ENCODE results near the gene TBL1XR1. TPM values are rescaled to one million over a fixed set of nuclear protein-coding genes. Genes with fewer than 3 reads are reported as not detected.

The TBL1XR1 gene
- total RNA-seq, 1 experiment from 2014 or later = 77.6 TPM

DNA sequence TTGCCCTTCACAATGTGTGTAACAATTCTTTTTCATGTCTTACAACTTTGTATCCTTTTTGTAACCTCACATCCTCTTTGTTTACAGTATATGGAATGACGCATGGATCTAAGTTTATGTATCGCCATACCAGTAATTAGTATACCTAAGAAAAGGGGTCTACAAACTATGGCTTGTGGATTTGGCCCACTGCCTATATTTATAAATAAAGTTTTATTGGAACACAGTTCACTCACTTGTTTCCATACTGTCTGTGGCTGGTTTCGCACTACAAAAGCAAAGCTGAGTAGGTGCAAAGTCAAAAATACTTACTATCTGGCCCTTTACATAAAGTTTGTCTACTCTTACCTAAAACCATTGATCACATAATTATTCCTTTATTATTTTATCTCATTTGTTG, 226.5 kb downstream of the TBL1XR1 start:
- no TSS peak for BruUV-seq (replicated peaks)
- POLR2A ChIA-PET (ENCODE audit: unreplicated experiment) = no interaction called here
- Histone ChIP-seq H3K79me2 (ENCODE audit: low read length) (no peaks in the 10 kb centered on the region), H3K9me2 (replicated peaks; ENCODE audit: low read length) (no peaks in the 10 kb centered on the region), H3K4me3 (ENCODE audit: low read length) (no peak overlapping the region), H3K36me3 (ENCODE audit: low read depth, low read length) (no peaks in the 10 kb centered on the region), H3K4me1 (ENCODE audit: insufficient read depth, low read length) (no peaks in the 10 kb centered on the region), H2AFZ (ENCODE audit: low read length) (no peak overlapping the region), H4K20me1 (ENCODE audit: low read length) (no peaks in the 10 kb centered on the region), H3K9me3 (ENCODE audit: low read length) (no peaks in the 10 kb centered on the region), H3K27ac (ENCODE audit: low read length) (no peak overlapping the region), H3K9ac (ENCODE audit: low read length) (no peak overlapping the region), H3K4me2 (ENCODE audit: low read length) (no peak overlapping the region), H3K27me3 (ENCODE audit: low read length) (no peaks in the 10 kb centered on the region), H3F3A (ENCODE audit: low read length, unreplicated experiment) (no peaks in the 10 kb centered on the region)
- ATAC-seq (no peak), DNase-seq (no peak)
- intact Hi-C loops (cut with micrococcal nuclease) = no loop called here
- CTCF ChIA-PET = no interaction called here
- TF ChIP-seq EZH2 (IDR thresholded peaks at IDR 0.05; ENCODE audit: low read length, unreplicated experiment) (no peak), EZH2phosphoT487 (IDR thresholded peaks at IDR 0.05; ENCODE audit: borderline replicate concordance, low read length) (no peak)
- TF ChIP-seq, protein P1, sequence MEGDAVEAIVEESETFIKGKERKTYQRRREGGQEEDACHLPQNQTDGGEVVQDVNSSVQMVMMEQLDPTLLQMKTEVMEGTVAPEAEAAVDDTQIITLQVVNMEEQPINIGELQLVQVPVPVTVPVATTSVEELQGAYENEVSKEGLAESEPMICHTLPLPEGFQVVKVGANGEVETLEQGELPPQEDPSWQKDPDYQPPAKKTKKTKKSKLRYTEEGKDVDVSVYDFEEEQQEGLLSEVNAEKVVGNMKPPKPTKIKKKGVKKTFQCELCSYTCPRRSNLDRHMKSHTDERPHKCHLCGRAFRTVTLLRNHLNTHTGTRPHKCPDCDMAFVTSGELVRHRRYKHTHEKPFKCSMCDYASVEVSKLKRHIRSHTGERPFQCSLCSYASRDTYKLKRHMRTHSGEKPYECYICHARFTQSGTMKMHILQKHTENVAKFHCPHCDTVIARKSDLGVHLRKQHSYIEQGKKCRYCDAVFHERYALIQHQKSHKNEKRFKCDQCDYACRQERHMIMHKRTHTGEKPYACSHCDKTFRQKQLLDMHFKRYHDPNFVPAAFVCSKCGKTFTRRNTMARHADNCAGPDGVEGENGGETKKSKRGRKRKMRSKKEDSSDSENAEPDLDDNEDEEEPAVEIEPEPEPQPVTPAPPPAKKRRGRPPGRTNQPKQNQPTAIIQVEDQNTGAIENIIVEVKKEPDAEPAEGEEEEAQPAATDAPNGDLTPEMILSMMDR (conservative IDR thresholded peaks at IDR 0.05; ENCODE audit: low read depth, low read length) = no peak

DNA sequence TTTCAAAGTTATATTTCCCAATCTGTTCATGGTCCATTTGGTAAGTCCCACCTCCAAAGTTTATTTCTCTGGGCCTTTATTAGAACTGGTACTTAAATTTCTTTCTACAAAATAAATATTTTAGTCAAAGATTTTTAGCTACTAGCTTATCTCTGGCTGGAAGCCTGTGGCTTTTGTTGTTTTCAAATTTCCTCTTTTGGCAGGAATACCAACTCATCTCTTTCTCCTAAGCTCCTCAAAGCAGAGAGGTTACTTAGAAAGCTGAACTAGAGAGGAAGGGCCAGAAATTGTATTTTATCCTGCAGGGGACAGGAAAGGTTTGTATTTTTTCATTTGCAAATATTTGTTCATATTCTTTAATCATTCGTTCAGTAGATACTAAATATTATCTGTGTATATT, 227.8 kb downstream of the TBL1XR1 start:
- Histone ChIP-seq H3K9me2 (replicated peaks; ENCODE audit: low read length) (no peaks in the 10 kb centered on the region), H3F3A (ENCODE audit: low read length, unreplicated experiment) (no peaks in the 10 kb centered on the region), H3K4me1 (ENCODE audit: insufficient read depth, low read length) (no peaks in the 10 kb centered on the region), H3K36me3 (ENCODE audit: low read depth, low read length) (no peaks in the 10 kb centered on the region), H3K4me3 (ENCODE audit: low read length) (no peak overlapping the region), H3K4me2 (ENCODE audit: low read length) (no peak overlapping the region), H3K27ac (ENCODE audit: low read length) (no peak overlapping the region), H3K27me3 (ENCODE audit: low read length) (no peaks in the 10 kb centered on the region), H3K9ac (ENCODE audit: low read length) (no peak overlapping the region), H3K79me2 (ENCODE audit: low read length) (no peaks in the 10 kb centered on the region), H3K9me3 (ENCODE audit: low read length) (no peaks in the 10 kb centered on the region), H4K20me1 (ENCODE audit: low read length) (no peaks in the 10 kb centered on the region), H2AFZ (ENCODE audit: low read length) (no peak overlapping the region)
- ATAC-seq (no peak), DNase-seq (no peak)
- BruUV-seq (replicated peaks) = no TSS peak
- TF ChIP-seq, protein P1 (conservative IDR thresholded peaks at IDR 0.05; ENCODE audit: low read depth, low read length) = no peak
- TF ChIP-seq EZH2 (IDR thresholded peaks at IDR 0.05; ENCODE audit: low read length, unreplicated experiment) (no peak), EZH2phosphoT487 (IDR thresholded peaks at IDR 0.05; ENCODE audit: borderline replicate concordance, low read length) (no peak)
- intact Hi-C loops (cut with micrococcal nuclease) = no loop called here
- ChIA-PET CTCF (no interaction called here), POLR2A (ENCODE audit: unreplicated experiment) (no interaction called here)

Measured in PC-3 (cell line).